Fibroblast of lung (primary cell): ENCODE results near the gene RUNX1.

Source experiments
- CTCF ChIP-seq, 2 donors: IDR thresholded peaks in 1 of 2; conservative IDR thresholded peaks in 1 of 2; 1 replicate in 1 of 2; 2 replicates in 1 of 2; pipeline ENCODE4 v1.5.1; 2011 to 2012; ENCODE audit warnings: low read length in 2 of 2, control low read depth in 1 of 2, inconsistent platforms in 1 of 2, low read depth in 1 of 2, mild to moderate bottlenecking in 1 of 2
- EZH2 ChIP-seq: IDR thresholded peaks from 2 replicates; pipeline ENCODE4 v1.5.1; 2012; ENCODE audit warnings: low read length, control low read depth, mild to moderate bottlenecking; ENCODE audit errors: missing control alignments

- TF ChIP-seq CTCF (conservative IDR thresholded peaks at IDR 0.05 in 1 of 2, IDR thresholded peaks at IDR 0.05 in 1 of 2; ENCODE audit: low read depth in 1 of 2, low read length in 2 of 2) (no peak), EZH2 (no peak)
These were observed 248.1 kb downstream of the RUNX1 start for GRCh38 chr21:34800797-34801518.
